ENCODE data around the gene GBP6.
"Not testable (repeated sequence)": the region's sequence is repeated elsewhere in the genome, so short reads cannot be mapped to it uniquely, and the experiment has no call there.

The GBP6 gene

GRCh38 chr1:89337903-89338302, 26.0 kb upstream of the GBP6 start:
- DNase-seq (ENCODE audit: low spot score) = no peak
- Histone ChIP-seq H3K4me3 (ENCODE audit: severe bottlenecking) (no peak overlapping the region), H3K36me3 (ENCODE audit: low read depth) (no peaks in the 10 kb centered on the region), H3K4me1 (ENCODE audit: insufficient read depth, poor library complexity, severe bottlenecking) (no peaks in the 10 kb centered on the region), H3K9me3 (ENCODE audit: severe bottlenecking) (no peaks in the 10 kb centered on the region), H3K27ac (ENCODE audit: poor library complexity, severe bottlenecking) (no peak overlapping the region), H3K27me3 (ENCODE audit: insufficient read depth, poor library complexity, severe bottlenecking) (no peaks in the 10 kb centered on the region)
- TF ChIP-seq, protein P1, sequence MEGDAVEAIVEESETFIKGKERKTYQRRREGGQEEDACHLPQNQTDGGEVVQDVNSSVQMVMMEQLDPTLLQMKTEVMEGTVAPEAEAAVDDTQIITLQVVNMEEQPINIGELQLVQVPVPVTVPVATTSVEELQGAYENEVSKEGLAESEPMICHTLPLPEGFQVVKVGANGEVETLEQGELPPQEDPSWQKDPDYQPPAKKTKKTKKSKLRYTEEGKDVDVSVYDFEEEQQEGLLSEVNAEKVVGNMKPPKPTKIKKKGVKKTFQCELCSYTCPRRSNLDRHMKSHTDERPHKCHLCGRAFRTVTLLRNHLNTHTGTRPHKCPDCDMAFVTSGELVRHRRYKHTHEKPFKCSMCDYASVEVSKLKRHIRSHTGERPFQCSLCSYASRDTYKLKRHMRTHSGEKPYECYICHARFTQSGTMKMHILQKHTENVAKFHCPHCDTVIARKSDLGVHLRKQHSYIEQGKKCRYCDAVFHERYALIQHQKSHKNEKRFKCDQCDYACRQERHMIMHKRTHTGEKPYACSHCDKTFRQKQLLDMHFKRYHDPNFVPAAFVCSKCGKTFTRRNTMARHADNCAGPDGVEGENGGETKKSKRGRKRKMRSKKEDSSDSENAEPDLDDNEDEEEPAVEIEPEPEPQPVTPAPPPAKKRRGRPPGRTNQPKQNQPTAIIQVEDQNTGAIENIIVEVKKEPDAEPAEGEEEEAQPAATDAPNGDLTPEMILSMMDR (IDR thresholded peaks at IDR 0.05; ENCODE audit: poor library complexity, severe bottlenecking) = no peak
- no peak for ATAC-seq (ENCODE audit: low read depth)

- no peaks in the 10 kb centered on the region for H3K9me3 ChIP-seq (ENCODE audit: severe bottlenecking)
- TF ChIP-seq, protein P1 (IDR thresholded peaks at IDR 0.05; ENCODE audit: poor library complexity, severe bottlenecking) = no peak
- H3K27ac ChIP-seq (ENCODE audit: poor library complexity, severe bottlenecking) = no peak overlapping the region
- no peaks in the 10 kb centered on the region for H3K27me3 ChIP-seq (ENCODE audit: insufficient read depth, poor library complexity, severe bottlenecking)
- H3K4me3 ChIP-seq (ENCODE audit: severe bottlenecking) = no peak overlapping the region
- no peak for DNase-seq (ENCODE audit: low spot score)
- ATAC-seq (ENCODE audit: low read depth) = no peak
- no peaks in the 10 kb centered on the region for H3K4me1 ChIP-seq (ENCODE audit: insufficient read depth, poor library complexity, severe bottlenecking)
- no peaks in the 10 kb centered on the region for H3K36me3 ChIP-seq (ENCODE audit: low read depth)
These were observed 24.8 kb upstream of the GBP6 start for GRCh38 chr1:89339039-89339438.

GRCh38 chr1:89345479-89345878, 18.4 kb upstream of the GBP6 start:
- not testable (repeated sequence) for ATAC-seq (ENCODE audit: low read depth); H3K27me3 ChIP-seq (ENCODE audit: insufficient read depth, poor library complexity, severe bottlenecking); DNase-seq (ENCODE audit: low spot score); H3K27ac ChIP-seq (ENCODE audit: poor library complexity, severe bottlenecking); H3K4me3 ChIP-seq (ENCODE audit: severe bottlenecking); H3K9me3 ChIP-seq (ENCODE audit: severe bottlenecking); H3K36me3 ChIP-seq (ENCODE audit: low read depth); H3K4me1 ChIP-seq (ENCODE audit: insufficient read depth, poor library complexity, severe bottlenecking)

GRCh38 chr1:89347296-89347695, 16.6 kb upstream of the GBP6 start:
- Histone ChIP-seq H3K27me3 (ENCODE audit: insufficient read depth, poor library complexity, severe bottlenecking) (no peaks in the 10 kb centered on the region), H3K4me3 (ENCODE audit: severe bottlenecking) (no peak overlapping the region), H3K36me3 (ENCODE audit: low read depth) (no peaks in the 10 kb centered on the region), H3K27ac (ENCODE audit: poor library complexity, severe bottlenecking) (no peak overlapping the region), H3K9me3 (ENCODE audit: severe bottlenecking) (no peaks in the 10 kb centered on the region), H3K4me1 (ENCODE audit: insufficient read depth, poor library complexity, severe bottlenecking) (no peaks in the 10 kb centered on the region)
- ATAC-seq (ENCODE audit: low read depth) (no peak), DNase-seq (ENCODE audit: low spot score) (no peak)
- TF ChIP-seq, protein P1 (IDR thresholded peaks at IDR 0.05; ENCODE audit: poor library complexity, severe bottlenecking) = no peak

GRCh38 chr1:89350298-89350697, 13.6 kb upstream of the GBP6 start:
- Histone ChIP-seq H3K4me1 (ENCODE audit: insufficient read depth, poor library complexity, severe bottlenecking) (no peaks in the 10 kb centered on the region), H3K4me3 (ENCODE audit: severe bottlenecking) (no peak overlapping the region), H3K27me3 (ENCODE audit: insufficient read depth, poor library complexity, severe bottlenecking) (no peaks in the 10 kb centered on the region), H3K9me3 (ENCODE audit: severe bottlenecking) (no peaks in the 10 kb centered on the region), H3K27ac (ENCODE audit: poor library complexity, severe bottlenecking) (no peak overlapping the region), H3K36me3 (ENCODE audit: low read depth) (no peaks in the 10 kb centered on the region)
- TF ChIP-seq, protein P1 (IDR thresholded peaks at IDR 0.05; ENCODE audit: poor library complexity, severe bottlenecking) = no peak
- ATAC-seq (ENCODE audit: low read depth) (no peak), DNase-seq (ENCODE audit: low spot score) (no peak)
